ENCODE data around the gene C9orf85.
A peak's percentile ranks its signal among the peaks of the same experiment; 100 is the strongest.

The C9orf85 gene

DNA sequence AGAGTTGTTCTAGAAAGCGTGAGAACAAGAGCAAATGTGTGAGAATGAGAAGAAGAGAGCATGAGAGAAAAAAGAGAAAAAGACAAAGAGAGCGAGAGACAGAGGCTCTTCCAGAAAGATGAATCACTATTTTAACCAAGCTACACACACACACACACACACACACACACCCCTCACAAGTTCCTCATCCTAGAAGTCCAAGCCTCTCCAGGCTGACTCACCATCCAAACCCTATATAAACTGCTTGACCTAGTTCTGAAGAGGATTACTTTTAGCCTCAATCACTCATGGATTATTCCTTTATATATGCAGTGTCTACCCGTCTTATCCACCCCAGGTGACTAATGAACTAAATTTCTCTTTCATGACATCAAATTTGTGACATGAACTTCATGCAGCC is 111.4 kb downstream of the C9orf85 start:
- TF ChIP-seq, protein P1, sequence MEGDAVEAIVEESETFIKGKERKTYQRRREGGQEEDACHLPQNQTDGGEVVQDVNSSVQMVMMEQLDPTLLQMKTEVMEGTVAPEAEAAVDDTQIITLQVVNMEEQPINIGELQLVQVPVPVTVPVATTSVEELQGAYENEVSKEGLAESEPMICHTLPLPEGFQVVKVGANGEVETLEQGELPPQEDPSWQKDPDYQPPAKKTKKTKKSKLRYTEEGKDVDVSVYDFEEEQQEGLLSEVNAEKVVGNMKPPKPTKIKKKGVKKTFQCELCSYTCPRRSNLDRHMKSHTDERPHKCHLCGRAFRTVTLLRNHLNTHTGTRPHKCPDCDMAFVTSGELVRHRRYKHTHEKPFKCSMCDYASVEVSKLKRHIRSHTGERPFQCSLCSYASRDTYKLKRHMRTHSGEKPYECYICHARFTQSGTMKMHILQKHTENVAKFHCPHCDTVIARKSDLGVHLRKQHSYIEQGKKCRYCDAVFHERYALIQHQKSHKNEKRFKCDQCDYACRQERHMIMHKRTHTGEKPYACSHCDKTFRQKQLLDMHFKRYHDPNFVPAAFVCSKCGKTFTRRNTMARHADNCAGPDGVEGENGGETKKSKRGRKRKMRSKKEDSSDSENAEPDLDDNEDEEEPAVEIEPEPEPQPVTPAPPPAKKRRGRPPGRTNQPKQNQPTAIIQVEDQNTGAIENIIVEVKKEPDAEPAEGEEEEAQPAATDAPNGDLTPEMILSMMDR (IDR thresholded peaks at IDR 0.05; ENCODE audit: low read depth, low read length): no peak
- H3K4me3 ChIP-seq (replicated peaks in 1 of 2; ENCODE audit: low read depth in 2 of 2, low read length in 2 of 2): no peak overlapping the region
- DNase-seq (ENCODE audit: low read depth in 2 of 2): peak; percentile 63 to 87

Data from cardiac fibroblast (primary cell).